ENCODE results near the gene FNDC3A.

Gene FNDC3A

DNA sequence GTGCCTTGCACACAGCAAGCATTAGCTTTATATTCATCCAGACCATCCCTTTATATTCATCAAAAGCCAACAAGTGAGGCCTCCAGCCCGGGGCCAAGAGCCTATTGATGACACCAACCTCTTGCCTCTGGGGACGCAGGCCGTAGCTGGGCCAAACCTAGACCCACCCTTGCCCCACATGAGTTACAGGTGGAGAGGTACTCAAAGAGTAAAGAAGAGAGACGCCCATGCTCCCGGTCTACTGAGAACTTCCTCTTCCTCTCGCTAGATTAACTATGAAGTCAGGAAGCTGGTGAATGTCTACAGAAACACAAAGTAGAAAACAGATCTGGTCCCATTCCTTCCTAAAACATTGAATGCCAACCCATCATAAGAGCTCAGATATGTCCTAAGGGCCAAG, 240.6 kb downstream of the FNDC3A start:
- DNase-seq (ENCODE audit: low read depth in 2 of 2) = no peak

DNA sequence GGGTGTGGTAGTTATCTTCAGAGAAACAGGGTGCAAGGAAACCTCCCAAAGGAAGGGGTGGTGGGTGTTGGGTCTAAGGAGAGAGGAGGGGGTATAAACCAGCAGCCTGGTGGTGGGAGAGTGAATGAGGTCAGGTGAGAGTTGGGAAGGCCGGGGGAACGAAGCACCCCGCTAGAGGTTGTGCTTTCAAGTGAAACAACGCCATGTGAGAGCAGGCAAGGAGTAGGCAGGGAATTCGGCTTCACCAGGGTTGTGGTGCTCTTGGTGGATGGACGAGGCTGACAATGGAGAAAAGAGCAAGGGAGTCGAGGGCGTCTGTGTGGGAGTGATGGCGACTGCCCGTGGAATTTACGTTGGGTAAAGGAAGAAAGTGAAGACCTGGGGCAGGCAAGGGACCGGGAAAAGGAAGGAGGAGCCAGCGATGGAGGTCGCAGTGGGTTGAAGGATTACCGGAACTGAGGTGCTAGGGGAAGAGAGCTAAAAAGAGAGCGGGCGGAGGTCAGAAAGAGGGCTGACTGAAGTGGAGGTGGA, 242.3 kb downstream of the FNDC3A start:
- no peak for DNase-seq (ENCODE audit: low read depth in 2 of 2)

DNA sequence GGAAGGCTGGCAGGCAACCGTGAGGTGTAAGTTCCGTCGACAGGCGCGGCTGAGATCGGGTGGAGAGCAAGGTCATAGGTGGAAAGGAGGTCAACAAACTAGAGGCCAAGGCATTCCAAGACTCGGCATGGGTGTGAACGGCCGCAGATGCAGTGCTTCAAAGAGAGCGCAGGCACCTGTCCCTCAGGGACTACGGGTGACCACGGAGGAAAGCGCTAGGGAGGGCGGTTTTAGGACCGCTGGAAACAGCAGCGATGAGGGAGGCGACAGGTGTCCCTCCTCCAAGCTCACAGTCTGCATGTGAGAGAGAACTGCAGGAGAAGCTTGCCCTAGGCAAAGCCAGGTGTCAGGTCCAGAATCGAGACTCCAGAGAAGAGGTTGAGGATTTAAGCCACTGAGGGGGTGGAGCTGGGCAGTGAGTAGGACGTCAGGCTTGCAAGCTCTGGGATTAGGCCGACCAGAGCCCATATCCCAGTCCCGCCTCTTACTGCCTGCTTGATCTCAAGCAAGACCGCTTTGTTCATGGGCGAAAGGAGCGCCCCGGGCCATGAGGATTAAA, 242.9 kb downstream of the FNDC3A start:
- DNase-seq (ENCODE audit: low read depth in 2 of 2) = no peak

GRCh38 chr13:49219647-49220035, 243.9 kb downstream of the FNDC3A start:
- DNase-seq (ENCODE audit: low read depth in 2 of 2) = no peak

DNA sequence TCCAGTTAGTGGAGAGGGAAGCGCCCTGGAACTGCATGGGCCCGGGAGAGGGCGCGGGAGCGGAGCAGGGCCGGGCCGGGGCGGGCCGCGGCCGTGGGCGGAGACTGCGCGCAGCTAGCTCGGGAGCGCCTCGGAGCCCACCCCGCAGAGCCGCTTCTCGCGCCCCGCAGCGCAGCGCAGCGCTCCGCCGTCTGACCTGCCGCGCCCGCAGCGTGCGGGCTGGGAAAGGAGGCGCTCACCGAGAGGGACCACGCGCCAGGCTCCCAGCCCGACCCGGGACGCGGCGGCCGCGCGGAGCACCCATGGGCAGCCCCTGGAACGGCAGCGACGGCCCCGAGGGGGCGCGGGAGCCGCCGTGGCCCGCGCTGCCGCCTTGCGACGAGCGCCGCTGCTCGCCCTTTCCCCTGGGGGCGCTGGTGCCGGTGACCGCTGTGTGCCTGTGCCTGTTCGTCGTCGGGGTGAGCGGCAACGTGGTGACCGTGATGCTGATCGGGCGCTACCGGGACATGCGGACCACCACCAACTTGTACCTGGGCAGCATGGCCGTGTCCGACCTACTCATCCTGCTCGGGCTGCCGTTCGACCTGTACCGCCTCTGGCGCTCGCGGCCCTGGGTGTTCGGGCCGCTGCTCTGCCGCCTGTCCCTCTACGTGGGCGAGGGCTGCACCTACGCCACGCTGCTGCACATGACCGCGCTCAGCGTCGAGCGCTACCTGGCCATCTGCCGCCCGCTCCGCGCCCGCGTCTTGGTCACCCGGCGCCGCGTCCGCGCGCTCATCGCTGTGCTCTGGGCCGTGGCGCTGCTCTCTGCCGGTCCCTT, 244.5 kb downstream of the FNDC3A start, which contains the start of gene MLNR:
TSS of gene MLNR (plus strand) at position 303 of the 820 bp plus-strand sequence. CDS start at position 303, 0 bp downstream.
- DNase-seq (ENCODE audit: low read depth in 2 of 2) = no peak

- no peak for DNase-seq (ENCODE audit: low read depth in 2 of 2)
Measured at GRCh38 chr13:49220856-49221589, 245.3 kb downstream of the FNDC3A start.

DNA sequence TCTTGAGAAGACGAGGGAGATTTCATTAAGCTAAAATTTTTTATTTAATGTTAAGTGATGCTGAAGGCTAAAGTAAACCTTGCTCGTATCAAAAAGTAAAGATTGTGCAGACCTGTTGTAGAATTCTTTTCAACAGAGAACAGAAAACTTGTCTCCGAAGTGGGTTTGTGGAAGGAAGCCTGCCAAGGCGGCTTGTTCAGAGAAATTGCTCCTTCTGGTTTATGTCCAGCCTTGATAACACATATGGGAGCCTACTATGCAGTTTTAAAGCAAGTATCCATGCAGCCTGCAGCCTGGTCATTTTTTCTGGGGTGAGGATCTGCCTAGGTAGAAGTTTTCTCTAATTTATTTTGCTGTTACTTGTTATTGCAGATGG, 245.9 kb downstream of the FNDC3A start:
- no peak for DNase-seq (ENCODE audit: low read depth in 2 of 2)

DNA sequence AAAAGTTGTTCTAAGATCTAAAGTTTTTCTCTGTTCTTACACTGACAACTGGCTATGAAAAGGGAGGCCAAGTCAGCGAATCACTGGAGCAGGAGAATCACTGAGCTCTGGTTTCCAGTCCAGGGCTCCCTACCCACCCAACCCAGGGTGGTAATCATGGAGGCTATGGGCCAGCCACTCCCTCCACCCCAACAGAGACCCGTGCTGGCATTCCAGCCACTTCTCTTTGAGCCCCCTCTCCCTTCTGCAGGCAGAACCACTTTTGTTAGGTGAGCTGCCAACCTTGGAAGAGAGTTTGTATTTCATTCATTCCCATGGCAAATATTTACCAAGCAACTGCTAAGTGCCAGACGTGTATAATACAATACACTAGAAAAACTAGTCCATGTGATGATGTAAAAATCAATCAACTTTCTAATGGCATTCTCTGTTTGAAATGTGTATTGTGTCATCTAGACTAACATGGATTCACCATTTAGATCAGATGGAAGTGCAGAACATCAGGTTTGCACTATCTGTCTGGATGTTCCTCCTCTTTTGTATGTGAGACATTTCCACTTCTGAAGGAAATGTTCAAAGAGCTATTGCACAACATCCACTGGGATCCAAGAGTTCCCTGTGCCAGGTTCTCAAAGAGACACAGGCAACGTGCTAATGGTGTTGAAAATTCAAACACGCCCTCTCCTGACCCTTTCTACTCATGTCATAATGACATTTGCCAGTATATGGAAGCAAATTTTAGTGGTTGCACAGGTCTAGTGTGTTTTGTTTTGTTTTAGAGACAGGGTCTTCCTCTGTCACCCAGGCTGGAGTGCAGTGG, 249.7 kb downstream of the FNDC3A start:
- no peak for DNase-seq (ENCODE audit: low read depth in 2 of 2)

- DNase-seq (ENCODE audit: low read depth in 2 of 2) = no peak
Measured at GRCh38 chr13:49226613-49227012, 250.9 kb downstream of the FNDC3A start.

- DNase-seq (ENCODE audit: low read depth in 2 of 2) = no peak
Measured at GRCh38 chr13:49234741-49235140, 259.0 kb downstream of the FNDC3A start.

- DNase-seq (ENCODE audit: low read depth in 2 of 2) = no peak
Measured at GRCh38 chr13:49235856-49236431, 260.2 kb downstream of the FNDC3A start.

DNA sequence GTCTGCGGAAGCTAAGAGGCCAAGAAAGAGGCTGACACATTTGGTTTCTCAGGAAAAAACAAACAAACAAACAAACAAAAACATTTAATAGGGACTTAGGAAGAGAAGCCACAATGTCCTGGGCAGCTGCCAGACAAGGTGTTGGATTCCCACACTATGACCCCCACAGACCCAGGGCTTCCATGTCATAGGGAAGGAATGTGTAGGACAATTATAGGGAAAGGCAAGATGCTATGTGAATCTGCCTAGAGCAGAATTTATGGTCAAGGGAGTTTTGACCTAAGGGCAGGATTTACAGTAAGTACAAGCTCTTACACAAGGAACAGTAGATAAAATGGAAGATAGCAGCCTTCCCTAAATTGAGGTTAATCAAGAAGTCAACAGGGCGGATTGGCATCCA, 262.9 kb downstream of the FNDC3A start:
- DNase-seq (ENCODE audit: low read depth in 2 of 2) = no peak

DNA sequence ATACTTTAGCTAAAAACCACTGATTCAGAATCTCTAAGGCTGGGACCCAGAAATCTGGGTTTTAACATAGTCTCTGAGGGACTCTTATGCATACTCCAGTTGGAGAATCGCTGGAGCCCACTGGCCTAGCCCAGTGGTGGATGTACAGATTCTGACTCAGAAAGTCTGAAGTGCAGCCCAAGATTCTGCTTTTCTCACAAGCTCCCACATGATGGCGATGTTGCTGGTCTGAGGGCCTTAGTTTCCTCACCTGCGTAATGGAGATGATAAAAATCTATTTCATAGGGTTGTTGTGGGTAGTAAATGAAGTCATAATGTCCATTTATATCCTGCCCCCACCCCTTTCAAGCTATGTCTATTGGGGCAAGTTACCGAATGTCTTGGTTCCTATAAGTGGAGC, 264.3 kb downstream of the FNDC3A start:
- no peak for DNase-seq (ENCODE audit: low read depth in 2 of 2)

- no peak for DNase-seq (ENCODE audit: low read depth in 2 of 2)
Measured at GRCh38 chr13:49241296-49241695, 265.6 kb downstream of the FNDC3A start.

DNA sequence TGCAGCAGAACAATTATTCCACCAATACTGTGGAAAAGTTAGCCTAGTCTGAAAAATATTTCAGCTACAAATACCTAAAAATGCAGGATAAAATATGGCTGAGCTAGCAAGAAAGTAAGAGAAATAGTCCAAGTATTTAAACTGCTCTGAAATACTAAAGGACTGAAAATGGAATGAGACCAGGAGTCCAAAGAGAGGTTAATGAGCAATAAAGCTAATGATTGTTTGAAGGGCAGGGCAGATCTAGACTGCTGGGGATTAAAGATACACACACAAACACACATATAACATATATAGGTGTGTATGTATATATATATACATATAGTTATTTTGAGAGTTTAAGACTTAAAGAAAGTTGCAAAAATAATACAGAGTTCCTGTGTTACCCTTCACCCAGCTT, 269.4 kb downstream of the FNDC3A start:
- DNase-seq (ENCODE audit: low read depth in 2 of 2) = no peak

GRCh38 chr13:49246850-49247642, 271.3 kb downstream of the FNDC3A start:
- DNase-seq (ENCODE audit: low read depth in 2 of 2) = no peak

GRCh38 chr13:49247643-49248621, 272.2 kb downstream of the FNDC3A start, which contains the start of gene CDADC1:
CDADC1 (plus strand) TSS chr13:49247925; CDS start chr13:49248038, 113 bp downstream.
- DNase-seq (ENCODE audit: low read depth in 2 of 2) = peak; percentile 79 to 84

DNA sequence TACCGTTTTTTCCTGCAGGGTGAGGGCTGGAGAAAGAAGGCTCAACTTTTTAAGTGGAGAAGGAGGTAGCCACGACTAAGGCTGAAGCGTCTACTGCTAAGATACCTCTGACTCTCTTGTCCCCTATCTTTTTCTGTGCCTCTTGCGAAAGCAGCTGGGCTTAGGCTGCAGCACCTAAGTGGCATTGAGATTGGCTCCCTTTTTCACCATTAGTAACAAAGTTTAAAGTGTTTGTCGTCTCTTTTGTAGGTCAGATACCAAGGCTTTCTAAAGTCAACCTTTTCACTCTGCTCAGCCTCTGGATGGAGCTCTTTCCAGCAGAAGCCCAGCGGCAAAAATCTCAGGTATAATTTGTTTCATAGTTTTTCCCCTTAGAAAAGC, 272.9 kb downstream of the FNDC3A start:
- no peak for DNase-seq (ENCODE audit: low read depth in 2 of 2)

DNA sequence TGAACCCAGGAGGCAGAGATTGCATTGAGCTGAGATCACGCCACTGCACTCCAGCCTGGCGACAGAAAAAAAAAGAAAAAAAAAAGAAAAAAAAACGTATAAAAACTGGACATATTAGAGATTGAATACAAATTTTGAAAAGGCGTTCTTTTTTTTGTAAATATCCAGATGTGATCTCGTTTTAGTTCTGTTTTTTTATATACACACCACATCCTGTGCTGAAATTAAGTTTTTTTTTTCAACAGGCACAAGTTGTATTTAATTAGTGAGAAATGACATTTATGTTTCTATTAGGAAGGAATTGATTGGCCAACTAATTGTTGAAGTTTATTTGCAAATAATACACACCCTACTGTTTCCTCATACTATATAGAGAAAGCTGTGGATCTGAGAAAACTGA, 275.6 kb downstream of the FNDC3A start:
- DNase-seq (ENCODE audit: low read depth in 2 of 2) = no peak
